Endothelial cell of umbilical vein (primary cell): ENCODE data around the gene SPDL1. TPM values are rescaled to one million over a fixed set of nuclear protein-coding genes. Genes with fewer than 3 reads are reported as not detected.

Experiments used
- BruUV-seq: library from RNA; stranded (reverse); fragments of 400-500 nt; replicated peaks from 2 replicates; lab custom pipeline; 2021; lab: Mats Ljungman, UMichigan
- CTCF ChIA-PET: fragments of 300-600, 350-600 bp; sonication (Branson Sonifier 250); formaldehyde crosslinking; loops from one replicate; lab custom pipeline; 2021; ENCODE audit warnings: antibody characterized with exemption, inconsistent platforms; lab: Charles Lee
- POLR2A ChIA-PET: fragments of 300-600, 350-600 bp; sonication (Branson Sonifier 250); formaldehyde crosslinking; loops from one replicate; lab custom pipeline; 2021; ENCODE audit warnings: antibody characterized with exemption, inconsistent platforms; lab: Charles Lee
- DNase-seq: peaks from one replicate; pipeline ENCODE4 v3.0.0-alpha.2; 2011; ENCODE audit warnings: low read depth, low spot score
- FAIRE-seq: peaks from 2 replicates; lab custom pipeline; 2011; peaks lifted over from hg19 to GRCh38; lab: Jason Lieb, UNC
- H2AFZ ChIP-seq: 2 replicates; pipeline ENCODE4 v1.6.0; 2012; ENCODE audit warnings: low read depth, low read length, control low read depth, inconsistent platforms
- H3K27ac ChIP-seq: 2 replicates; pipeline ENCODE4 v1.5.1; 2011; ENCODE audit warnings: low read depth, mild to moderate bottlenecking, control low read depth, low read length, moderate library complexity; ENCODE audit not compliant: insufficient read depth
- H3K27me3 ChIP-seq, 2 experiments: 2 replicates each; pipeline versions ENCODE4 v1.6.0 to v1.6.1; 2011; ENCODE audit warnings: low read length in 2 of 2, mixed read lengths in 1 of 2; ENCODE audit not compliant: control insufficient read depth in 2 of 2, insufficient read depth in 2 of 2
- H3K36me3 ChIP-seq, 2 experiments: 2 replicates in 1 of 2; 3 replicates in 1 of 2; pipeline ENCODE4 v1.5.1; 2011; ENCODE audit warnings: low read length in 2 of 2, mild to moderate bottlenecking in 1 of 2, moderate library complexity in 1 of 2; ENCODE audit not compliant: control insufficient read depth in 2 of 2, insufficient read depth in 2 of 2; ENCODE audit errors: extremely low read depth in 1 of 2
- H3K4me1 ChIP-seq: 3 replicates; pipeline ENCODE4 v1.5.1; 2011; ENCODE audit warnings: mild to moderate bottlenecking, low read length; ENCODE audit not compliant: control insufficient read depth, insufficient read depth; ENCODE audit errors: extremely low read depth
- H3K4me2 ChIP-seq: 2 replicates; pipeline ENCODE4 v1.6.1; 2011; ENCODE audit warnings: low read length, control low read depth, mixed read lengths; ENCODE audit not compliant: insufficient read depth
- H3K4me3 ChIP-seq, 3 experiments: fragments of 200-600 bp in 1 of 3; sonication (generic), shearing (Covaris generic) in 1 of 3; replicated peaks in 1 of 3; 2 replicates each; pipeline ENCODE4 v1.5.1; 2011 to 2016; ENCODE audit warnings: control low read depth in 3 of 3, low read length in 3 of 3, mild to moderate bottlenecking in 2 of 3, inconsistent platforms in 1 of 3, low read depth in 1 of 3, moderate library complexity in 1 of 3; ENCODE audit not compliant: insufficient read depth in 1 of 3
- H3K79me2 ChIP-seq: 2 replicates; pipeline ENCODE4 v1.6.0; 2012; ENCODE audit warnings: low read length, inconsistent platforms; ENCODE audit not compliant: control insufficient read depth, insufficient read depth
- H3K9ac ChIP-seq: replicated peaks from 2 replicates; pipeline ENCODE3; 2011; ENCODE audit warnings: low read length, control low read depth; ENCODE audit not compliant: insufficient read depth; ENCODE audit errors: extremely low read depth
- H3K9me1 ChIP-seq: replicated peaks from 3 replicates; pipeline ENCODE4 v1.6.0; 2011; ENCODE audit warnings: mild to moderate bottlenecking, low read length; ENCODE audit not compliant: control insufficient read depth, insufficient read depth; ENCODE audit errors: extremely low read depth
- H3K9me3 ChIP-seq: replicated peaks from 2 replicates; pipeline ENCODE4 v1.5.1; 2012; ENCODE audit warnings: low read length, inconsistent platforms; ENCODE audit not compliant: control insufficient read depth, insufficient read depth
- H4K20me1 ChIP-seq: replicated peaks from 2 replicates; pipeline ENCODE3; 2011; ENCODE audit warnings: mild to moderate bottlenecking, low read length; ENCODE audit not compliant: control insufficient read depth, insufficient read depth; ENCODE audit errors: extremely low read depth
- EZH2 ChIP-seq: IDR thresholded peaks from 2 replicates; pipeline ENCODE4 v1.6.1; 2012; ENCODE audit warnings: borderline replicate concordance, low read depth, mild to moderate bottlenecking, moderate library complexity, low read length, inconsistent platforms; ENCODE audit not compliant: severe bottlenecking
- JUN ChIP-seq: IDR thresholded peaks from 2 replicates; pipeline ENCODE4 v1.6.1; 2011; ENCODE audit warnings: borderline replicate concordance, low read depth; ENCODE audit not compliant: insufficient read length, insufficient read depth
- POLR2AphosphoS5 ChIP-seq: IDR thresholded peaks from 2 replicates; pipeline ENCODE4 v1.6.1; 2012; ENCODE audit warnings: low read depth, mild to moderate bottlenecking, control low read depth, low read length, moderate library complexity; ENCODE audit not compliant: insufficient read depth
- dilution Hi-C: fragments of 300-500 bp; cut with MboI; formaldehyde crosslinking; loops from one replicate; pipeline ENCODE4 v1.15.0; 2019; ENCODE audit warnings: low sequenced_read_pairs; ENCODE audit not compliant: extremely low pct_ligation_motif_present
- intact Hi-C: fragments of 100-400 bp; cut with micrococcal nuclease; formaldehyde crosslinking; loops from one replicate; pipeline ENCODE4 v1.10.0; 2022
- polyA plus RNA-seq, 4 experiments: library from polyadenylated mRNA; depleted of rRNA in 3 of 4; stranded (reverse) in 3 of 4; unstranded in 1 of 4; fragments of >200 nt; gene quantifications; 2 replicates each; pipeline versions ENCODE4 v1.2.1 to v1.2.3, GENCODE V29; 2011 to 2012; ENCODE audit warnings: missing spikeins in 1 of 4
- small RNA-seq: library from RNA; depleted of rRNA; stranded (forward); fragments of <200 nt; gene quantifications from one replicate; pipeline ENCODE3, GENCODE V24; 2012; ENCODE audit warnings: low replicate concordance, low read depth; ENCODE audit not compliant: insufficient read depth, insufficient read length
- total RNA-seq: library from RNA; stranded (reverse); gene quantifications from 2 replicates; pipeline ENCODE4 v1.2.3, GENCODE V29; 2021
- TF ChIP-seq, protein P1 (sequence below): IDR thresholded peaks from 2 replicates; pipeline ENCODE4 v1.6.1; 2011; ENCODE audit not compliant: insufficient read depth, insufficient read length
- TF ChIP-seq, protein P2 (sequence below), 2 donors: IDR thresholded peaks; 1 replicate in 1 of 2; 2 replicates in 1 of 2; pipeline ENCODE4 v1.5.1; 2011; ENCODE audit warnings: low read length in 2 of 2, mild to moderate bottlenecking in 2 of 2, moderate library complexity in 2 of 2, control low read depth in 1 of 2, inconsistent platforms in 1 of 2, low read depth in 1 of 2; ENCODE audit not compliant: insufficient read depth in 1 of 2; ENCODE audit errors: extremely low read depth in 1 of 2

SPDL1 gene
- total and polyA plus RNA-seq, 2 donors (not counting 3 experiments of a cell fraction or from before 2014, with no cell fraction given), result 19.7 to 51.8 TPM

DNA sequence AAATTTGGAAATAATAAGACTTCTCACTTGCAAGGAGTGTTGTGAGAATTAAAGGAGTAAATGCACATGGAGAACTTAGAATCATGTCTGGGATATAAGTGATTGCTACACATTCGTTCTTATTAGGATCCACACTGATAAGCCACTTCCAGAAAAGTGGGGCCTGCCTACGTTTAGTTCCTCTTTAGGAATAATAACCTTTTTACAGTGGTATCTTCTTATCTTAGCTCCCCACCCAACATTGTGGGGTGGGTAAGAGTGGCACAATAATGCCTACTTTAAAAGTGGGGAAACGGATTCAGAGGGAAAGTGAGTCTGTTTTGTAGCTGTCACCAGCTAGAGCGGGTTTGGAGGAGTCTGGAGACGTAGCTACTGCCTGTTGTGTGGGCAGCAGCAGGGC lies 69.5 kb downstream of the SPDL1 start:
- Histone ChIP-seq H3K4me1 (peaks cover 13% of the 10 kb centered on the region), H3K4me2 (no peak overlapping the region), H3K9ac (no peak overlapping the region), H3K36me3 (no peaks in the 10 kb centered on the region), H2AFZ (no peak overlapping the region), H3K27ac (no peak overlapping the region), H3K9me3 (no peaks in the 10 kb centered on the region), H3K4me3 (no peak overlapping the region), H3K79me2 (no peaks in the 10 kb centered on the region), H4K20me1 (no peaks in the 10 kb centered on the region), H3K9me1 (no peaks in the 10 kb centered on the region), H3K27me3 (no peaks in the 10 kb centered on the region)
- dilution Hi-C loops (no loop called here), intact Hi-C loops (no loop called here)
- POLR2A ChIA-PET, result no interaction called here
- CTCF ChIA-PET, result no interaction called here
- no peak for TF ChIP-seq JUN
- TF ChIP-seq, protein P1, sequence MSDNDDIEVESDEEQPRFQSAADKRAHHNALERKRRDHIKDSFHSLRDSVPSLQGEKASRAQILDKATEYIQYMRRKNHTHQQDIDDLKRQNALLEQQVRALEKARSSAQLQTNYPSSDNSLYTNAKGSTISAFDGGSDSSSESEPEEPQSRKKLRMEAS, result no peak
- no peak for TF ChIP-seq EZH2
- TF ChIP-seq, protein P2, sequence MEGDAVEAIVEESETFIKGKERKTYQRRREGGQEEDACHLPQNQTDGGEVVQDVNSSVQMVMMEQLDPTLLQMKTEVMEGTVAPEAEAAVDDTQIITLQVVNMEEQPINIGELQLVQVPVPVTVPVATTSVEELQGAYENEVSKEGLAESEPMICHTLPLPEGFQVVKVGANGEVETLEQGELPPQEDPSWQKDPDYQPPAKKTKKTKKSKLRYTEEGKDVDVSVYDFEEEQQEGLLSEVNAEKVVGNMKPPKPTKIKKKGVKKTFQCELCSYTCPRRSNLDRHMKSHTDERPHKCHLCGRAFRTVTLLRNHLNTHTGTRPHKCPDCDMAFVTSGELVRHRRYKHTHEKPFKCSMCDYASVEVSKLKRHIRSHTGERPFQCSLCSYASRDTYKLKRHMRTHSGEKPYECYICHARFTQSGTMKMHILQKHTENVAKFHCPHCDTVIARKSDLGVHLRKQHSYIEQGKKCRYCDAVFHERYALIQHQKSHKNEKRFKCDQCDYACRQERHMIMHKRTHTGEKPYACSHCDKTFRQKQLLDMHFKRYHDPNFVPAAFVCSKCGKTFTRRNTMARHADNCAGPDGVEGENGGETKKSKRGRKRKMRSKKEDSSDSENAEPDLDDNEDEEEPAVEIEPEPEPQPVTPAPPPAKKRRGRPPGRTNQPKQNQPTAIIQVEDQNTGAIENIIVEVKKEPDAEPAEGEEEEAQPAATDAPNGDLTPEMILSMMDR (IDR thresholded peaks at IDR 0.05; ENCODE audit: extremely low read depth in 1 of 2, insufficient read depth in 1 of 2, low read depth in 1 of 2, low read length in 2 of 2), result no peak
- no peak for TF ChIP-seq POLR2AphosphoS5
- no TSS peak for BruUV-seq
- FAIRE-seq, result no peak
- DNase-seq, result no peak

Small RNA genes within 50 kb of the gene (small RNA-seq; reads per million reads assigned to genes)
- not detected for gene RNU6-477P

Other genes with a start within 250 kb of the SPDL1 start
- 0.62 and 4.8 TPM in 2 replicates for gene DOCK2, start 53.5 kb downstream of the SPDL1 start, total RNA-seq
- gene DOCK2, start 53.5 kb downstream of the SPDL1 start, polyA plus RNA-seq, result 0.37 and 0.62 TPM in 2 replicates